GM23338 (cell line): ENCODE results near the gene COL4A1. TPM values are rescaled to one million over a fixed set of nuclear protein-coding genes. Genes with fewer than 3 reads are reported as not detected.

Source experiments
- ATAC-seq: fragments of 200-7000 bp; cut with Tn5 transposase; 3 replicates; pipeline ENCODE4 v1.9.1; 2020
- DNase-seq: peaks from one replicate; pipeline ENCODE4 v3.0.0-alpha.2; 2015; ENCODE audit warnings: low spot score
- H2AFZ ChIP-seq: fragments of 200-600 bp; sonication (generic); 2 replicates; pipeline ENCODE4 v1.8.0; 2016; ENCODE audit warnings: antibody characterized with exemption, mild to moderate bottlenecking, moderate library complexity
- H3F3A ChIP-seq: fragments of 200-600 bp; sonication (generic); replicated peaks from 2 replicates; pipeline ENCODE4 v1.8.0; 2017; ENCODE audit warnings: antibody characterized with exemption, mixed run types, low read depth
- H3K27ac ChIP-seq: fragments of 200-600 bp; sonication (generic); 2 replicates; pipeline ENCODE4 v1.6.1; 2016; ENCODE audit warnings: low read depth
- H3K27me3 ChIP-seq: fragments of 200-600 bp; sonication (generic); 2 replicates; pipeline ENCODE4 v1.8.0; 2016; ENCODE audit warnings: mild to moderate bottlenecking, mixed run types, moderate library complexity; ENCODE audit not compliant: insufficient read depth
- H3K36me3 ChIP-seq: fragments of 200-600 bp; sonication (generic); 2 replicates; pipeline ENCODE4 v1.8.0; 2016; ENCODE audit warnings: mild to moderate bottlenecking; ENCODE audit not compliant: insufficient read depth
- H3K4me1 ChIP-seq: fragments of 200-600 bp; sonication (generic); 2 replicates; pipeline ENCODE4 v1.8.0; 2016; ENCODE audit warnings: mild to moderate bottlenecking, moderate library complexity; ENCODE audit not compliant: insufficient read depth
- H3K4me2 ChIP-seq: fragments of 200-600 bp; sonication (generic); 2 replicates; pipeline ENCODE4 v1.7.1; 2017; ENCODE audit warnings: mixed run types
- H3K4me3 ChIP-seq: fragments of 200-600 bp; sonication (generic); 2 replicates; pipeline ENCODE4 v1.6.1; 2016; ENCODE audit warnings: mixed run types
- H3K79me2 ChIP-seq: fragments of 200-600 bp; sonication (generic); replicated peaks from 2 replicates; pipeline ENCODE4 v1.8.0; 2017; ENCODE audit warnings: mild to moderate bottlenecking; ENCODE audit not compliant: insufficient read depth
- H3K9me2 ChIP-seq: fragments of 200-600 bp; sonication (generic); 2 replicates; pipeline ENCODE4 v1.8.0; 2017; ENCODE audit not compliant: insufficient read depth
- H4K20me1 ChIP-seq: fragments of 200-600 bp; sonication (generic); replicated peaks from 2 replicates; pipeline ENCODE4 v1.8.0; 2017; ENCODE audit warnings: mild to moderate bottlenecking; ENCODE audit not compliant: insufficient read depth
- H3K27ac Mint-ChIP-seq: 2 replicates; pipeline ENCODE4 v1.8.0; 2020; ENCODE audit warnings: inconsistent platforms, mild to moderate bottlenecking, moderate library complexity, mixed read lengths
- H3K27me3 Mint-ChIP-seq: 3 replicates; pipeline ENCODE4 v1.8.0; 2022; ENCODE audit warnings: low read depth, mild to moderate bottlenecking, moderate library complexity, mixed read lengths, inconsistent platforms; ENCODE audit not compliant: insufficient read depth, poor library complexity
- H3K36me3 Mint-ChIP-seq: 3 replicates; pipeline ENCODE4 v1.8.0; 2021; ENCODE audit warnings: low read depth, mild to moderate bottlenecking, inconsistent platforms, moderate library complexity, mixed read lengths
- H3K4me1 Mint-ChIP-seq: 3 replicates; pipeline ENCODE4 v1.8.0; 2020; ENCODE audit warnings: mild to moderate bottlenecking, inconsistent platforms, mixed read lengths
- H3K4me3 Mint-ChIP-seq: 3 replicates; pipeline ENCODE4 v1.8.0; 2021; ENCODE audit warnings: moderate library complexity, mild to moderate bottlenecking, inconsistent platforms, mixed read lengths
- H3K9me3 Mint-ChIP-seq: 3 replicates; pipeline ENCODE4 v1.8.0; 2020; ENCODE audit warnings: moderate library complexity, mild to moderate bottlenecking, inconsistent platforms, mixed read lengths
- CREB1 ChIP-seq: fragments of 250-450 bp; sonication (Bioruptor Pico); IDR thresholded peaks from 2 replicates; pipeline ENCODE4 v1.5.0; 2020; ENCODE audit warnings: low read depth, mild to moderate bottlenecking, moderate library complexity
- EZH2 ChIP-seq: fragments of 200-600 bp; sonication (generic); IDR thresholded peaks from one replicate; pipeline ENCODE4 v1.8.0; 2017; ENCODE audit warnings: antibody characterized with exemption, mild to moderate bottlenecking, low read depth; ENCODE audit not compliant: unreplicated experiment
- JUNB ChIP-seq: IDR thresholded peaks from one replicate; pipeline ENCODE4 v1.6.1; 2016; ENCODE audit warnings: antibody characterized with exemption; ENCODE audit not compliant: unreplicated experiment
- POLR2AphosphoS5 ChIP-seq: IDR thresholded peaks from 2 replicates; pipeline ENCODE4 v1.6.1; 2016; ENCODE audit warnings: antibody characterized with exemption, low read depth
- STAT1 ChIP-seq: IDR thresholded peaks from one replicate; pipeline ENCODE4 v1.6.1; 2016; ENCODE audit warnings: antibody characterized with exemption; ENCODE audit not compliant: unreplicated experiment
- polyA plus RNA-seq: library from polyadenylated mRNA; unstranded; fragments of >200 nt; fragmentation: Nextera tagmentation; extraction: Ambion mirVana; gene quantifications from 2 replicates; pipeline ENCODE4 v1.2.1, GENCODE V29; 2016
- total RNA-seq: library from RNA; depleted of rRNA; stranded (reverse); fragments of >200 nt; shearing (Covaris generic); gene quantifications from 2 replicates; pipeline ENCODE4 v1.2.3, GENCODE V29; 2014
- TF ChIP-seq, protein P1 (sequence below): IDR thresholded peaks from one replicate; pipeline ENCODE4 v1.6.1; 2018; ENCODE audit warnings: antibody characterized with exemption; ENCODE audit not compliant: unreplicated experiment
- TF ChIP-seq, protein P2 (sequence below): IDR thresholded peaks from 2 replicates; pipeline ENCODE4 v1.6.1; 2016; ENCODE audit warnings: antibody characterized with exemption
- TF ChIP-seq, protein P3 (sequence below), 2 experiments: fragments of 200-600 bp in 1 of 2; sonication (generic) in 1 of 2; conservative IDR thresholded peaks; 2 replicates each; pipeline versions ENCODE4 v1.5.1 to v1.6.1; 2016 to 2017; ENCODE audit warnings: antibody characterized with exemption in 2 of 2, low read depth in 2 of 2, mild to moderate bottlenecking in 2 of 2, moderate library complexity in 1 of 2

COL4A1 gene
- total and polyA plus RNA-seq, 2 experiments from 2014 or later, result 39.1 to 110 TPM

DNA sequence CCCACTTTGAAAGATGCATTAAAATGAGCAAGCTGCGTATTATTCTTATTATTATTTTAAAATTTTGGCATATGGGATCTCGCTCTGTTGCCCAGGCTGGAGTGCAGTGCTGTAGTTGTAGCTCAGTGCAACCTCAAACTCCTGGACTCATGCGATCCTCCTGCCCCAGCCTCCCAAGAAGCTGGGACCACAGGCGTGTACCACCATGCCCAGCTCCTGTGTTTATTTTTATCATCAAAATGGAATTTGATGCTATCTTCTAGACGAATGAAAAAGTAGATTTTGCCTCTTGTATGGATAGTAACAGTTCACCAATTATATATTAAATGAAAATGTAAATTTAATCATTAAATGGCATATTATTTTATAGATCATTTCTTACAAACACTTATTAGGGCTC, 43.6 kb downstream of the COL4A1 start:
- Histone ChIP-seq H3K36me3 (no peaks in the 10 kb centered on the region), H3K9me2 (no peaks in the 10 kb centered on the region), H3K4me2 (no peak overlapping the region), H3K4me1 (peaks cover 46% of the 10 kb centered on the region), H2AFZ (no peak overlapping the region), H3K4me3 (no peak overlapping the region), H3K27me3 (no peaks in the 10 kb centered on the region), H4K20me1 (no peaks in the 10 kb centered on the region), H3K79me2 (peaks cover 33% of the 10 kb centered on the region), H3K27ac (no peak overlapping the region), H3F3A (no peaks in the 10 kb centered on the region)
- TF ChIP-seq, protein P1, sequence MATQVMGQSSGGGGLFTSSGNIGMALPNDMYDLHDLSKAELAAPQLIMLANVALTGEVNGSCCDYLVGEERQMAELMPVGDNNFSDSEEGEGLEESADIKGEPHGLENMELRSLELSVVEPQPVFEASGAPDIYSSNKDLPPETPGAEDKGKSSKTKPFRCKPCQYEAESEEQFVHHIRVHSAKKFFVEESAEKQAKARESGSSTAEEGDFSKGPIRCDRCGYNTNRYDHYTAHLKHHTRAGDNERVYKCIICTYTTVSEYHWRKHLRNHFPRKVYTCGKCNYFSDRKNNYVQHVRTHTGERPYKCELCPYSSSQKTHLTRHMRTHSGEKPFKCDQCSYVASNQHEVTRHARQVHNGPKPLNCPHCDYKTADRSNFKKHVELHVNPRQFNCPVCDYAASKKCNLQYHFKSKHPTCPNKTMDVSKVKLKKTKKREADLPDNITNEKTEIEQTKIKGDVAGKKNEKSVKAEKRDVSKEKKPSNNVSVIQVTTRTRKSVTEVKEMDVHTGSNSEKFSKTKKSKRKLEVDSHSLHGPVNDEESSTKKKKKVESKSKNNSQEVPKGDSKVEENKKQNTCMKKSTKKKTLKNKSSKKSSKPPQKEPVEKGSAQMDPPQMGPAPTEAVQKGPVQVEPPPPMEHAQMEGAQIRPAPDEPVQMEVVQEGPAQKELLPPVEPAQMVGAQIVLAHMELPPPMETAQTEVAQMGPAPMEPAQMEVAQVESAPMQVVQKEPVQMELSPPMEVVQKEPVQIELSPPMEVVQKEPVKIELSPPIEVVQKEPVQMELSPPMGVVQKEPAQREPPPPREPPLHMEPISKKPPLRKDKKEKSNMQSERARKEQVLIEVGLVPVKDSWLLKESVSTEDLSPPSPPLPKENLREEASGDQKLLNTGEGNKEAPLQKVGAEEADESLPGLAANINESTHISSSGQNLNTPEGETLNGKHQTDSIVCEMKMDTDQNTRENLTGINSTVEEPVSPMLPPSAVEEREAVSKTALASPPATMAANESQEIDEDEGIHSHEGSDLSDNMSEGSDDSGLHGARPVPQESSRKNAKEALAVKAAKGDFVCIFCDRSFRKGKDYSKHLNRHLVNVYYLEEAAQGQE, result no peak
- TF ChIP-seq POLR2AphosphoS5 (no peak), JUNB (no peak), CREB1 (CRISPR knock-in tag) (no peak), STAT1 (no peak), EZH2 (no peak)
- TF ChIP-seq, protein P2, sequence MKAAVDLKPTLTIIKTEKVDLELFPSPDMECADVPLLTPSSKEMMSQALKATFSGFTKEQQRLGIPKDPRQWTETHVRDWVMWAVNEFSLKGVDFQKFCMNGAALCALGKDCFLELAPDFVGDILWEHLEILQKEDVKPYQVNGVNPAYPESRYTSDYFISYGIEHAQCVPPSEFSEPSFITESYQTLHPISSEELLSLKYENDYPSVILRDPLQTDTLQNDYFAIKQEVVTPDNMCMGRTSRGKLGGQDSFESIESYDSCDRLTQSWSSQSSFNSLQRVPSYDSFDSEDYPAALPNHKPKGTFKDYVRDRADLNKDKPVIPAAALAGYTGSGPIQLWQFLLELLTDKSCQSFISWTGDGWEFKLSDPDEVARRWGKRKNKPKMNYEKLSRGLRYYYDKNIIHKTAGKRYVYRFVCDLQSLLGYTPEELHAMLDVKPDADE, result no peak
- H3K36me3 Mint-ChIP-seq, result no peaks in the 10 kb centered on the region
- DNase-seq, result no peak
- no peaks in the 10 kb centered on the region for H3K9me3 Mint-ChIP-seq
- H3K27me3 Mint-ChIP-seq, result peaks cover 10% of the 10 kb centered on the region
- peaks cover 62% of the 10 kb centered on the region for H3K4me1 Mint-ChIP-seq
- H3K4me3 Mint-ChIP-seq, result no peak overlapping the region
- ATAC-seq, result no peak
- H3K27ac Mint-ChIP-seq, result no peak overlapping the region

DNA sequence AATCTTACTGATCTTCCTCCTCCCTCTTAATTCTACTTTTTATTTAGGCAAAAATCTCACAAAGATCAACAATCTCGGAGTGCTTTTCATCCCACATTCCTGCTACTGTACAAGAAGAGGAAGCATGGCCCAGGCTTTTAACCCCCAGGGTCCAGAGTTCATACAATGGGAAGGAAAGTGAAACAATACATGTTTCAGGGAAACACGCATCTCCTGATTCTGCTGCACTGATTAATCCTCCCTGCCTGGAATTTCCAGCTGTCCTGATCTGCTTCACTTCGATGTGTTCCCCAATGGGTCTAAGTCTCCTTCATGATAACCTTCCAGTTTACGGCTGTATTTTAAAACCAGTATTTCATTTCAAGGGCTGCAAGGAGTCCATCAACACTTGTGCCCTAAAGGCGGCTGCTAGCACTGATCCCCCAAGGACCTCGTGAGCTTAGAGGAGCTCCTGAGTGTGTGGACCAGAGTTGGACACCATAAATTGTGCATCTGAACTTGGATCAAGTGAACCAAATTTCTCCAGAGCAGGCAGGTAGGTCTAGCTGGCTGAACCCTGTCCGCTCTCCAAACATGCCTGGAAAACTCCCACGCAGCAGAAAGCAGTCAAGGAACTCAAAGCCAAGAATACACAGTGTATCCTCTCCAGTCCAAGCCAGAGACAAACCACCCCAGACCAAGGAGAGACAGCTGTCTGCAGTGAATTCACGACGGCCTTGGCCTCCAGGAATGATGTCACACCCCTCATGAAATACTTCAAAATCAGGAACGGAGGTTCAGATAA, 44.3 kb downstream of the COL4A1 start:
- no peak overlapping the region for H3K27ac ChIP-seq
- TF ChIP-seq, protein P1, result no peak
- TF ChIP-seq, protein P3, sequence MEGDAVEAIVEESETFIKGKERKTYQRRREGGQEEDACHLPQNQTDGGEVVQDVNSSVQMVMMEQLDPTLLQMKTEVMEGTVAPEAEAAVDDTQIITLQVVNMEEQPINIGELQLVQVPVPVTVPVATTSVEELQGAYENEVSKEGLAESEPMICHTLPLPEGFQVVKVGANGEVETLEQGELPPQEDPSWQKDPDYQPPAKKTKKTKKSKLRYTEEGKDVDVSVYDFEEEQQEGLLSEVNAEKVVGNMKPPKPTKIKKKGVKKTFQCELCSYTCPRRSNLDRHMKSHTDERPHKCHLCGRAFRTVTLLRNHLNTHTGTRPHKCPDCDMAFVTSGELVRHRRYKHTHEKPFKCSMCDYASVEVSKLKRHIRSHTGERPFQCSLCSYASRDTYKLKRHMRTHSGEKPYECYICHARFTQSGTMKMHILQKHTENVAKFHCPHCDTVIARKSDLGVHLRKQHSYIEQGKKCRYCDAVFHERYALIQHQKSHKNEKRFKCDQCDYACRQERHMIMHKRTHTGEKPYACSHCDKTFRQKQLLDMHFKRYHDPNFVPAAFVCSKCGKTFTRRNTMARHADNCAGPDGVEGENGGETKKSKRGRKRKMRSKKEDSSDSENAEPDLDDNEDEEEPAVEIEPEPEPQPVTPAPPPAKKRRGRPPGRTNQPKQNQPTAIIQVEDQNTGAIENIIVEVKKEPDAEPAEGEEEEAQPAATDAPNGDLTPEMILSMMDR (conservative IDR thresholded peaks at IDR 0.05; ENCODE audit: low read depth in 2 of 2), result no peak
- TF ChIP-seq CREB1 (CRISPR knock-in tag), result no peak

More for the DNA sequence above, 44.3 kb downstream of the COL4A1 start:
- no peak for ATAC-seq
- Mint-ChIP-seq H3K4me1 (peaks cover 55% of the 10 kb centered on the region), H3K9me3 (no peaks in the 10 kb centered on the region), H3K4me3 (no peak overlapping the region), H3K27ac (no peak overlapping the region; the same call in 1 of the 2 replicates), H3K36me3 (no peaks in the 10 kb centered on the region), H3K27me3 (peaks cover 7% of the 10 kb centered on the region)
- Histone ChIP-seq H3K4me1 (peaks cover 46% of the 10 kb centered on the region), H3K4me2 (no peak overlapping the region), H4K20me1 (no peaks in the 10 kb centered on the region), H3K27me3 (no peaks in the 10 kb centered on the region), H3K9me2 (no peaks in the 10 kb centered on the region), H3K36me3 (no peaks in the 10 kb centered on the region), H2AFZ (no peak overlapping the region), H3F3A (no peaks in the 10 kb centered on the region), H3K79me2 (peaks cover 32% of the 10 kb centered on the region), H3K4me3 (no peak overlapping the region)
- DNase-seq, result no peak
